IPS-NIHi7 (cell line): ENCODE results near the gene MINAR2.

ENCODE experiments used
- DNase-seq: peaks from one replicate; pipeline ENCODE4 v3.0.0; 2012; ENCODE audit warnings: mixed read lengths; ENCODE audit errors: extremely low spot score

The MINAR2 gene

GRCh38 chr5:129771058-129771838, 23.4 kb downstream of the MINAR2 start:
- DNase-seq: peak; percentile 49

GRCh38 chr5:129773376-129773775, 25.5 kb downstream of the MINAR2 start:
- no peak for DNase-seq

- DNase-seq: no peak
Observed at GRCh38 chr5:129781594-129781993, 33.7 kb downstream of the MINAR2 start.

- no peak for DNase-seq
Observed at GRCh38 chr5:129803403-129803802, 55.5 kb downstream of the MINAR2 start.

- DNase-seq: no peak
Observed at GRCh38 chr5:129804705-129805104, 56.8 kb downstream of the MINAR2 start.

- DNase-seq: no peak
Observed at GRCh38 chr5:129807162-129807814, 59.4 kb downstream of the MINAR2 start.
